GM19324 (cell line): Measurements from ENCODE around the gene ABHD2.

Experiments
- ATAC-seq: cut with Tn5 transposase; IDR thresholded peaks from one replicate; pipeline ENCODE4 v1.9.1; 2021; ENCODE audit warnings: mild to moderate bottlenecking, moderate library complexity; ENCODE audit not compliant: unreplicated experiment, low FRiP score

ABHD2 gene

DNA sequence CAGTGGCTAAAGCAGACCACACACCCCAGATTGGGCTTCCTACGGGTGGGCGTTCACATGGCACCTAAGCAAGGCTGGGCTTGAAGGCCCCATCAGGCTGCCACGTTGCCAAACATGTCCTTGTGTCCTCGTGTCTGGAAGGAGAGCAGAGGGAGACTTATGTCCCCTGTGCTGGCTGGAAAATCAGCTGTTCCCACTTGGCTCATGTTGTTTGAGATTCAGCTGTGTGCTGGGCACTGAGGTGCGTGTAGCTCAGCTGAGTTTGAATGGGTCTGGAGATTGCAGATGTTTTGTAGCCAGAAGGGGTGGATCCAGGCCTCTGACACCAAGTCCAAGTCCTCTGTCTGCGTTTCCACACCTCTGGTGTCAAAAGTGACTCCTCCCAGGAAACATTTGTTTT lies 98.5 kb downstream of the ABHD2 start:
- no peak for ATAC-seq

DNA sequence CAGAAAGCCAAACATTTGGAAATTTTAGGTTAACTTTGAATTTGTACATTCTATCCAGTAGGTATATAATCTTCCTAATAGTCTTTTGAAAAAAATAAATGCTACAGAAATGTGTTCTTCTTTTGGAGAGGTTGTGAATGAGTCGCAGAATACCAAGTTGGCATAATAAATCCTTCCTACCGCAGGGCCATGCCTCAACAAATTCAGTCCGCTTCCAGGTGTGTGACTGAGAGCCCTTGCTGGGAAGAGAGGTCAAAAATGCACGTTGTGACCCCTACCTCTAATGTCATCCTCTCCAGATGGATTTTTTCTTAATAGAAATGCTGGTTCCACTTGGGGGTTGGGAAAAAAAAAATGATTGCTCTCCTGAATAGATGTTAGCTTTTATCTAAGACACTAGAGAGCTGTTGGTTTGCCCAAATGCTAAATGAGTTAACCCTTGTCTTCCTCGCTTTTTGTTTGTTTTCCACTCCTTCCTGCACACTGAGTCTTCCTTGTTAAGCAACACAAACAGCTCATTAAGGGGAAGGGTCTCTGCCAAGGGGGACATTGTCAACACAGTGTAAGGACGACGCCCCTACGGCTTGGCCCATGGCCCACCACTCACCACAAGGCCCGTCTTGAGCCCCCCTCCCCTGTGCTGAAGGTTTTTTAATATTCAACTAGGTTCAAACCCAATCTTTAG lies 99.2 kb downstream of the ABHD2 start:
- ATAC-seq = no peak

DNA sequence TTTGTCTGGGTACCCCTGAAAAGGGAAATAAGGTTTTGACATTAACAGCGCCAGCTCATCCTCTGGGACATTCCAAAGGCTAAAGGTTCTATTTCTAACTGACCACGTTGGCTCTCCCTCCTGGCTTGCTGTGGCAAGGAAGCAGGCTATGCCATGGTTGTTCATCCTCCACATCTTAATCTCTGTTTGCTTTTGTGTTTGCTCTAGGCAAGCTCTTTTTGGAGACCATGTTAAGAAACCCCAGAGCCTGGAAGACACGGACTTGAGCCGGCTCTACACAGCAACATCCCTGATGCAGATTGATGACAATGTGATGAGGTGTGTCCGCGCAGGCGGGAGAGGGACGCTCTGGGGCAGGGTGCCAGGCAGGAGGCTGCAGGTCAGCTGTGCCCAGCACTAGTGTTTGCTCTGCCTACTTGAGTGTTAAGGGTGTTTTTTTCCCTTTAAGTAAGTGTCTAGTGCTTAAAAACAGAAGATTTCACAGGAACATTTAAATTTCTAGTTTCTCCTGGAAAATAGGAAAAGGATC lies 99.8 kb downstream of the ABHD2 start:
- ATAC-seq = no peak

DNA sequence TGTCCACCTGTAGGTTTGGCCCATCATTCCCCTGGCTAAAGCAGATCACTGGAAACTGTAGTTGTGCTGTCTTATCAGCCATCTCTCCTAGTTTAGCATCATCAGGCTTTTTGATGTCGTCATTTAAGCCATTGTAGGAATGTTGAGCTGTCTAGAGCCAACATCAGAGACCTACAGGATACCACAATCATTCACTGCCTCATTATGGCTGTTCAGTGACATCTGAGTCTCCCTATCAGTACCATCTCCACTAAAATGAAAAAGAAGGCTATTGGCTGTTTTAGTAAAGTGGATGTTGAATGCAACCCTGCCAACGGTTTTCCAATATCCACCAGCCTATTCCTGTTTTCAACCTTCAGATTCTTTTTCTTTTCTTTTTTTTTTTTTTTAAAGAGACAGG lies 103.9 kb downstream of the ABHD2 start:
- ATAC-seq = no peak

DNA sequence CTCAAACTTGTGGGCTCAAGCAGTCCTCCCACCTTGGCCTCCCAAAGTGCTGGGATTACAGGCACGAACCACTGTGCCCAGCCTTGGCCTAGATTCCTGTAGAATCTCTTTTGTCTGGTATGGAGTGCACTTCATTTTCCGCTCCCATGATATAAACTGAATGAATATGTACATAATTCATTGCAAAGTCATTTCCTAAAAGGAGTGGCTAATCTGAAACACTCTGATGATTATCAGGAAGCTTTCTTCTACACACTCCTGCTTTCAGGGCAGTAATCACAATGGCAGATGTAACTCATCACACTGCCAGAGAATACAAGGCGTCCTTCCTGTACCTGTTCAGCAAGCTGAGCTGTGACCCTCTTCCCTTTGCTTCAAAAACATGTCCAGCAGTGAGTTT lies 104.5 kb downstream of the ABHD2 start:
- ATAC-seq = no peak

DNA sequence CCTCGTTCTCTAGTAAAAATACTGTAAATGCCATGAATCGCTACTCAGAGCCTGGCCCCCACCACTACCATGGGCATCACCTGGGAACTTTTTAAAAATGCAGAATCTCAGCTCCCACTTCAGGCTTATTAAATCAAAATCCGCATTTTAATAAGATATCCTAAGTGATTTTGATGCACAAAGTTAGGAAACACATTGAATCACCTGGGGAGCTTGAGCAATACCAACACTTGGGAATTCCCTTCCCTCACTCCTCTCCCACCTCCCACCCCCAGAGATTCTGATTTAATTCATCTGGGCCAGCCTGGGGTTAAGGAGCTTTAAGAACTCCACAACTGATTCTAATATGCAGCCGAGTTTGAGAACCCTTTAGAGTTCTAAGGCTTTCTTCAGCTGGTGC lies 106.4 kb downstream of the ABHD2 start:
- ATAC-seq = no peak

DNA sequence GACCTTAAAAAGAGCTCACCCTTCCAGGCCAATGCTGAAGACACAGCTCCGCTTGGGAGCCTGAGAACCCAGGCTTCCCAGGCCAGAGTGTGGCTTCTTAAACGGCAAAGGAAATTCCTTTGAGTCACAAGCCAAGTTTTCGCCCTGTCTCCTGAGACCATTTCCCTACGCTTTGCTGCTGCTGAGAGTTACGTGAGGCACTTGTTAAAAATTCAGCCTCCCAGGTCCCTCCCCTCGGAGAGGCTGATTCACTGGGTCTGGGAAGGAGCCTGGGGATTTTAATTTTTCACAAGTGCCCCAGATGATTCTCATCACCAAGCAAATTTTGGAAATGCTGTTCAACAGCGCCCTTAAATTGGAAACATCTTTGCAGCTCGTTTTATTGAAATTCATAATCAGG lies 107.6 kb downstream of the ABHD2 start:
- no peak for ATAC-seq

DNA sequence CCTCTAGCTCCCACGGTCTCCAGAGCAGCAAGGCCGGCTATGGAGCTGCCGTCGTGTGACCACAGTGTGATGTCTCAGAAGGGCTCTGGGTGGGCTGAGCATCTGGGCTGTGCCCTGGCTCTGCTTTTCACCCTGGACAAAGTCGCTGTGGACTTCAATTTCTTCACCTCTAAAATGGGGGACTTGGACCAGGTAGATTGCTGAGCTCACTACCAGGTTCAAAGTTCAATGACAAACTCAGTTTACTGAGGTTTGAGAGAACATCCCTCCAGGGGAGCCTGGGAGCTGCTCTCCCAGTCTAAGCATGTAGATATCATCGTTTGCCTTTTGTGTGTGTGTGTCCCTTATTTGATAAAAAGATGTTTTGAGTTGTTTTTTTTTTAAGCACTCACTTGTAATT lies 108.0 kb downstream of the ABHD2 start:
- no peak for ATAC-seq

DNA sequence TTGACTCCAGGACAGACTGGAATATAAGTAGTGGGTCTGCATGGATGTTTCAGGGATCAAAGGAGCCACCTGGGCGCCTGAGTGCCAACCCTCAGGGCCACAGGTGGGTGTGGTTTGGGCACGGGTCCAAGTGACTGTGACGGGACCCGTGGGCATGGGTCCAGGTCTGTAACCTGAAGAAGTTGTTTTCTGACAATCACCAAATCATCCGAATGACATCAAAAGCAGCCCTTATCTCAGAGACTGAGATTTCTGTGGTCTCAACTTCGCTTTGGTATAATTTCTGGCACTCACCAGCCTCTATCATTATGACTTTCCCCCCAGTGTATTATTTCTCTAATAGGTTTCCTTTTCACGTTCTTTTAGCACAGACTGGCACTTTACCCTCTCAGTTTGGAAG lies 108.7 kb downstream of the ABHD2 start:
- ATAC-seq = no peak

DNA sequence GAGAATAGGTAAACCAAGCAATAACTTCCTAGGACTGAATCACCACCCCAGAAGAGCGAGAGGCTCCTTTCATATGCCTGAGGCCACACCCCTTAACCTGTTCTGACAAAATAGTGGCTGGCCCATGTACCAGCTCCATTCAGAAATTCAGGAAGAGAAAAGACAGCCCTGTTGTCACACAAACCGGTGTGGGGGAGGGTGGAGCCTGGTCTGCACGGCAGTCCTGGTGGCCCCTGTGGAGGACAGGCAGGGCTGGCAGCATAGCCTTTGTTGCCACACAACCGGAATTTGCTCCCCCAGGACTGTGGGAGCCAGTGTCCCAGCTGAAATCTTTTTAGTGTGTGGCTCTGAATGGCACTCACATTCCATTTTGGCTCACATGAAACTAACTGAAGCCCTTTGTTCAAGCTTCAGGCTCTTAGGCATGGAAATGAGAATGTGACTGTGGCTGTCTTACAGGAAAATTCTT lies 109.3 kb downstream of the ABHD2 start:
- ATAC-seq = no peak

DNA sequence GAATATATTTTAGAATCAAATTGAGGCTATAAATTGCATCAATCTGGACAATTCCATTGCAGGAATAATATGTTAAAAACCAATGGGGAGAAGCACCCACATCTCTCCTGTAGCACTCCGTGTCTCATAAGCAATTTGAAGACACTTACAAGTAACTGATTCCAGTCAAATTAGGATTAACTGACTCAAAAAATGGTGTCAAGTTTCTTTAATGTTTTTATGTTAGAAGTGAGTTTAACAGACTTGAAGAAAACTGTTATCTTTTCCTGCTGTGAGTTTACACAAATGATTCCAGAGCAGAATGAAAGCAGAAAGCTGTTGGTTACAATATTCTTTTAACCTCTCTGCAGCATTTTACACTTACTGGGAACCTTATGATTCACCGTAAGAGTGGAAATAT lies 109.9 kb downstream of the ABHD2 start:
- ATAC-seq = no peak

DNA sequence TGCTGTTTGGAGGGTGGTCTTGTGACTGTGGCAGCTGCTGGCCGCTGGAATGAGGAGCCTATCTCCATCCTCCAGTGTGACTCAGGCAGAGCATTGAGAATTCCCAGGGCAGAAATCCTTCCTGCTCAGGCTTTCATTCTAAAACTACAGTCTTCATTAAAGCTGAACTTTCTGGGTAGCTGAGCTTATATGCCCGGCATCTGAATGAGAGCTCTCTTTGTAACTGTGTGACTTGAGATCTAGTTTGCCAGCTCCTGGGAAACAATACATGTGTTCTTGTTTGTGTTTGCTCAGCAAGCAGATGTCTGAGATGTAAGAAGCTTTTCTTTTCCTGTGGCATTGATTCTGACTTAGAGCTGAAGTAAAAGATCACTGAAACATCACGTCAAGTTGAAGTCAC lies 110.7 kb downstream of the ABHD2 start:
- no peak for ATAC-seq

DNA sequence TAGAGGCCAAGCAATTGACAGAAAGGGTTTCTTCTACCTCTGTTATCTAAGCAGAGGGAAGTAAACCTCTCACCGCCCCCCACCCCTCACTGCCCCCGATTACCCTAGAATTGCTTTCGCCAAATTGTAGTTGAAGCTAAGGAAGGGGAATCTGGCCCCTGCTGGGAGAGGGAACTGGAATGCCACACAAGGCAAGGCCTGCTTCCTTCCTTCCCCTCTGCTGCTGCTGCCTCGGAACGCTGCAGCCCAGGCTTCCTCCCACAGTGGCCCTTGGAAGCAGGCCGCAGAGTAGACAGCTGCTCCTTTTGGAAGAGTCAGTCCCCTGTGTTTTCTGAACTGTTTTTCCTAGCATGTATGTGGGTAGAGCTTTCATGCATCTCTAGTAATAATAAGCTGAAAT lies 111.5 kb downstream of the ABHD2 start:
- no peak for ATAC-seq

DNA sequence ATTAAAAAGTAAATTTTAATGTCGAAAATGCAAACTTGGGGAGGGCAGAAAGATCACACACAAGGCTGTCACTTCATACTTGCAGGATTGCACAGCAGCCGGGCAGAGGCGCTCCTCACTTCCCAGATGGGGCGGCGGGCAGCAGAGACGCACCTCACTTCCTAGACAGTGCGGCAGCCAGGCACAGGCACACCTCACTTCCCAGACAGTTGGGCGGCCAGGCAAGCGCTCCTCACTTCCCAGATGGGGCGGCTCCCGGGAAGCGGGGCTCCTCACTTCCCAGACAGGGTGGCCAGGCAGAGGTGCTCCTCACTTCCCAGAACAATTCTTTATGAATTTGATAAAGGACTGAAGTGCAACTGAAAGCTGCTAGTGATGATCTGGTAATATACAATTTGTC lies 111.9 kb downstream of the ABHD2 start:
- no peak for ATAC-seq

DNA sequence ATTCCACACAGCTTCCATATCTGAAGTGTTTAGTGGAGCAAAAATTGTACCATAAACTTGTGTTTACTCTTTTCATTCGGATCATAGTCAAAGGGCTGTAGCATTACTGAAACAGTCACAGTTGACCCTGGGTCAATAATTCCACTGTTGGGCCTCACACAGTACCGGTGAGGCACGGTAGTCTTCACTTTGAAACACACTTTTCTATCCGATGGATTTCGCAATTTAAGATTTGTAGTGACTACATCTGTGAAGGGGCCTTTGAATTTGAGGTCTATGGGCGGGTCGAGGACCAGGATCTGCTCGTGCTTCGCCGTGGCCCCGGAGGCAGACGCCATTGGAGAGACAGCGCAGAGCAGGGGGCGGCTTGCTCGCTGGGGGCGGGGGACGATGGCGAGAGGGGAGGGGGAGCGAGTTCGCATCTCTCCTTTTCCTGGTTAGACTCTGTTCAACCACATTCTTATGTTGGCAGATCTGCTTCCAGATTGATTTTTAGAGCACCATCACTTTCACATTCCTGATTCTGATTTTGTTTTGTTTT lies 113.3 kb downstream of the ABHD2 start:
- no peak for ATAC-seq

DNA sequence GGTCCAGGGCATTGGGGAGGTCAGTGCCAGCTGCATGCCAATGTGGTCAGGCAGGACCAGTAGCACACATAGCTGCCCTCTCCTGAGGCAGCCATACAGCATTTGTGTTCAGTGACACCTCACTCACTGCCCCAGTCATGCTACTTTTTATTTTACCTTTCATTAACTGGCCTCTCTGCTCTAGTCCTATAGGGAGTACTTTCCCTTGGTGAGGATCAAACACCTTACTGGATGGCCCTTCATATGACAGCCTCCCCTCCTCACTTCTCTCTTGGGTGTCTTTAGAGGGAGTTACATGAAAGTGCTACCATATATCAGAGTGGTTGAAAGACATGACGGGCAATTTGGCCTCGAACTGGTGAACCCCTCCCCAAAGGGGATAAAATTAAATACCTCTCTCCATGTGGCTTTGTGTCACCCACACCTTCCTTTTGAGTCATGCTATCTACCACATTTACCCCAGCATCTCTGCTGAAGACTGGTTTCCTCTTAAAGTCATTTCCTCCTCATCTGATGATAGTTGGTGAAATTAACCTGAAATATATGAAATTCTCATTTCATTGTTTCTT lies 115.5 kb downstream of the ABHD2 start:
- ATAC-seq = no peak

DNA sequence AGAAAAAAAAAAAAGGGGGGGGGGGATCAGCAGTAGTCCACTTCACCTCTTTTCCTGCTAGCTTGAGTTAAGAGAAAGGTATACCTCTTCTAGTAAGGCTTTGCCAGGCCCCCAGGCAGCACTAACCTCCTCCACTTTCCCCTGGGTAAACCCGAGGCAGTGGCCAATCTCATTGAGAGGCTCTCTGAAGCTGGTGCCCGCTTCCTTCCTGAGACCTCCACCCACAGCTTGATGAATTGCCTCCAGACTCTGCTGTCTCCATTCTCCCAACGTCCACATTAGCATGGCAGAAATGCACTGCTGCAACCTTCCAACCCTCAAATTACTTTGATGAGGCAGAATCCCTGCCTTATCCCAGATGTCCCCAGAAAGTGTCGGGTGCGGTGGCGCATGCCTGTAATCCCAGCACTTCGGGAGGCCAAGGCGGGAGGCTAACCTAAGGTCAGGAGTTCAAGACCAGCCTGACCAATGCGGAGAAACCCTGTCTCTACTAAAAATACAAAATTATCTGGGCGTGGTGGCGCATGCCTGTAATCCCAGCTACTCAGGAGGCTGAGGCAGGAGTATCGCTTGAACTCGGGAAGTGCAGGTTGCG lies 117.8 kb downstream of the ABHD2 start:
- no peak for ATAC-seq

DNA sequence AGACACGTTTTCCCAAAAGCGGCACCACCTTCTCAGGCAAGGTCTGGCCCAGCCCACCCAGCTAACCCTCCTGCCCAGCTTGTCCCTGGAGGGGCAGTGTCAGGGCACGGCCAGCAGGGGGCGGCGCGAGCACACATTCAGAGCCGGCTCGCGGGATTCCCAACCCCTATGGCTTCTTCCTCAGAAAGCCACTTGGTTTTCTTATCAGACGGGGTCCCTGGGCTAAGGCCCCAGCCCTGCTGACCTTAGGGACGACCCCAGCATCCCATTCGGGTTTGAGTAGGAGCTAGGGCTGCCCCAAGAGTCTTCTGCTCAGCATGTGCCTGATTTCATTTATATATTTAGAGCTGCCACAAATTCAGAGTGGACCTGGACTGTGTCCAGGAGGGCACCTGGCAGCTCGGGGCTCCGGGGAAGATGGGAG lies 118.7 kb downstream of the ABHD2 start:
- peak; percentile 61 for ATAC-seq

DNA sequence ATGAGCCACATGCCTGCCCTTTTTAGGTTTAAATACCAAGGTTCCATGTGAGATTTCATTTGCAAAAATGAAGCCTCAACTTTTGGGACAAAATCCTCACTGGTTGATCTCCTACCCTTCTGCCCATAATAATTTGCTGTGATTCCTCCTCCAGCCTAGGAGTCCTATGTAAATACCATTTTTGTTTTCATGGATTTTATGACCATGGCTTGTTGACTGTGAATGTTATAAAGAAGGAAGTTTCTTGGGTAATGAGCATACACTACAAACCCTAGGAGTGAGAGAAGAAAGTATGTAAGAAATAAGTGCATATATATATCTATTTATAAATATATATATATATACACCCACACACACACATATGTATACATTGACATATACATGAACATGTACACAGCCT lies 120.0 kb downstream of the ABHD2 start:
- ATAC-seq = no peak

DNA sequence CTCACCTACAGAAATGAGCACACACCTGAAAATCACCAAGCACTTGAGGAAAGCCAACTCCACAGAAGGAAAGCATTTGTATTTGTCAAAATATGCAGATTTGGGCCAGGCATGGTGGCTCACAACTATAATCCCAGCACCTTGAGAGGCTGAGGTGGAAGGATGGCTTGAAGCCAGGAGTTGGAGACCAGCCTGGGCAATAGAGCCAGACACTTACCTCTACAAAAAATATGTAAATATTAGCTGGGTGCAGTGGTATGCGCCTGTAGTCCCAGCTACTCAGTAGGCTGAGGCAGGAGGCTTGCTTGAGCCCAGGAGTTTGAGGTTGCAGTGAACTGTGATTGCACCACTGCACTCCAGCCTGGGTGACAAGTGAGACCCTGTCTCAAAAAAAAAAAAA lies 120.8 kb downstream of the ABHD2 start:
- ATAC-seq = no peak

DNA sequence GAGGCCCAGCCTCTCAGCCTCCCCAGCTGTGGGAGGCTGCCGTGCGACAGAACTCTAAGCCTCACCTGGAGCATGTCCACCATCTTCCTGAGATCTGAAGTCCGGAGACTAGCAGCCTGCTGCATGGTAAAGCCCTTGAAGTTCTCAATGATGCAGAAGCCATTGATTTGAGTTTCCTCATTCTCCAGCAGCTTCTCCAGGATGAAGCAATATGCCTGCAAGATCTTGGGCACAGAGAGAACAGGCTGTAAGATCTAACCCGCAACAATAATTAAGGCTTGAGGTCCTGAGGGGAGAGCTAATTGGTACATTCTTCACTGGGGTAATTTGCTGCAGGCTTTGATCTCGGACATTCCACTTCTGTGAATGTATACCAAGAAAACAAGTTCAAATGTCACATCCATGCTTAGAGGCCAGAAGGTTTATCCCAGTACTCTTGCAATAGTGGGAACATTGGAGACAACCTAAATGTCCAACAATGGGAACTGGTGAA lies 123.5 kb downstream of the ABHD2 start:
- no peak for ATAC-seq
